GM18505 (cell line): ENCODE results near the gene CTNNBL1.

ENCODE experiments used
- ATAC-seq: cut with Tn5 transposase; IDR thresholded peaks from one replicate; pipeline ENCODE4 v1.9.1; 2021; ENCODE audit not compliant: unreplicated experiment
- POLR2A ChIP-seq: IDR thresholded peaks from 4 replicates; pipeline ENCODE4 v1.6.1; 2011; ENCODE audit warnings: borderline replicate concordance; ENCODE audit not compliant: insufficient read depth, insufficient read length; ENCODE audit errors: extremely low read depth

The CTNNBL1 gene

GRCh38 chr20:37918035-37918434 lies 224.2 kb downstream of the CTNNBL1 start:
- TF ChIP-seq POLR2A = no peak
- ATAC-seq = no peak

GRCh38 chr20:37919389-37920040 lies 225.7 kb downstream of the CTNNBL1 start:
- TF ChIP-seq POLR2A = no peak
- ATAC-seq = no peak

- no peak for ATAC-seq
- no peak for TF ChIP-seq POLR2A
These were observed 226.4 kb downstream of the CTNNBL1 start for GRCh38 chr20:37920270-37920669.

GRCh38 chr20:37920679-37921322 lies 227.0 kb downstream of the CTNNBL1 start:
- peak; percentile 17 for ATAC-seq
- no peak for TF ChIP-seq POLR2A

GRCh38 chr20:37921341-37921929 lies 227.6 kb downstream of the CTNNBL1 start:
- peak; percentile 36 for TF ChIP-seq POLR2A
- ATAC-seq = peak; percentile 64
